PC-9 (cell line): ENCODE results near the gene ADAM8. TPM values are rescaled to one million over a fixed set of nuclear protein-coding genes. Genes with fewer than 3 reads are reported as not detected.

Source experiments
- BruUV-seq: library from RNA; stranded (reverse); fragments of 400-500 nt; replicated peaks from 2 replicates; lab custom pipeline; 2021; lab: Mats Ljungman, UMichigan
- CTCF ChIA-PET: fragments of 300-600 bp; sonication (Branson Sonifier 250); formaldehyde crosslinking; loops from one replicate; lab custom pipeline; 2022; ENCODE audit warnings: antibody characterized with exemption; lab: Charles Lee
- POLR2A ChIA-PET: fragments of 300-600 bp; sonication (Branson Sonifier 250); formaldehyde crosslinking; loops from one replicate; lab custom pipeline; 2022; ENCODE audit warnings: antibody characterized with exemption; ENCODE audit not compliant: unreplicated experiment; lab: Charles Lee
- DNase-seq, 2 experiments: peaks; one replicate each; pipeline versions ENCODE4 v3.0.0 to v3.0.0-alpha.2; 2015 to 2022; ENCODE audit warnings: mixed read lengths in 1 of 2
- H2AFZ ChIP-seq: fragments of 200-600 bp; sonication (generic); 2 replicates; pipeline ENCODE4 v1.8.1; 2017; ENCODE audit warnings: antibody characterized with exemption
- H3F3A ChIP-seq: fragments of 200-600 bp; sonication (generic); 2 replicates; pipeline ENCODE4 v1.8.1; 2017; ENCODE audit warnings: antibody characterized with exemption, mild to moderate bottlenecking, low read depth; ENCODE audit not compliant: insufficient read depth
- H3K27ac ChIP-seq: fragments of 200-600 bp; sonication (generic); 2 replicates; pipeline ENCODE4 v1.6.1; 2016; ENCODE audit warnings: mixed run types
- H3K27me3 ChIP-seq: fragments of 200-600 bp; sonication (generic); 2 replicates; pipeline ENCODE4 v1.6.1; 2016; ENCODE audit warnings: low read depth, mixed run types; ENCODE audit not compliant: insufficient read depth
- H3K36me3 ChIP-seq: fragments of 200-600 bp; sonication (generic); 2 replicates; pipeline ENCODE4 v1.6.1; 2016; ENCODE audit warnings: low read depth, mixed run types
- H3K4me1 ChIP-seq: fragments of 200-600 bp; sonication (generic); replicated peaks from 2 replicates; pipeline ENCODE4 v1.6.1; 2016; ENCODE audit warnings: mixed run types; ENCODE audit not compliant: insufficient read depth
- H3K4me2 ChIP-seq: fragments of 200-600 bp; sonication (generic); 2 replicates; pipeline ENCODE4 v1.6.1; 2017; ENCODE audit warnings: mixed run types
- H3K4me3 ChIP-seq: fragments of 200-600 bp; sonication (generic); 2 replicates; pipeline ENCODE4 v1.6.1; 2016; ENCODE audit warnings: mixed run types
- H3K79me2 ChIP-seq: fragments of 200-600 bp; sonication (generic); 2 replicates; pipeline ENCODE4 v1.6.1; 2017; ENCODE audit warnings: low read depth, mixed run types
- H3K9me2 ChIP-seq: fragments of 200-600 bp; sonication (generic); 2 replicates; pipeline ENCODE4 v1.8.1; 2017; ENCODE audit warnings: mild to moderate bottlenecking; ENCODE audit not compliant: insufficient read depth
- H3K9me3 ChIP-seq: fragments of 200-600 bp; sonication (generic); 2 replicates; pipeline ENCODE4 v1.8.1; 2016; ENCODE audit warnings: low read depth; ENCODE audit not compliant: insufficient read depth
- H4K20me1 ChIP-seq: fragments of 200-600 bp; sonication (generic); 2 replicates; pipeline ENCODE4 v1.8.1; 2017; ENCODE audit not compliant: insufficient read depth
- EZH2 ChIP-seq: fragments of 200-600 bp; sonication (generic); IDR thresholded peaks from 2 replicates; pipeline ENCODE4 v1.8.0; 2017; ENCODE audit warnings: antibody characterized with exemption, low read depth
- intact Hi-C: fragments of 100-400 bp; cut with micrococcal nuclease; formaldehyde crosslinking; loops from one replicate; pipeline ENCODE4 v1.10.0; 2022; ENCODE audit not compliant: unreplicated experiment
- total RNA-seq: library from RNA; stranded (reverse); gene quantifications from 2 replicates; pipeline ENCODE4 v1.2.3, GENCODE V29; 2021
- TF ChIP-seq, protein P1 (sequence below): fragments of 200-600 bp; sonication (generic); conservative IDR thresholded peaks from 2 replicates; pipeline ENCODE4 v1.6.1; 2017; ENCODE audit warnings: mixed run types, antibody characterized with exemption, mild to moderate bottlenecking, moderate library complexity

ADAM8 gene
- total RNA-seq, 1 experiment from 2014 or later, result 18.3 TPM

DNA sequence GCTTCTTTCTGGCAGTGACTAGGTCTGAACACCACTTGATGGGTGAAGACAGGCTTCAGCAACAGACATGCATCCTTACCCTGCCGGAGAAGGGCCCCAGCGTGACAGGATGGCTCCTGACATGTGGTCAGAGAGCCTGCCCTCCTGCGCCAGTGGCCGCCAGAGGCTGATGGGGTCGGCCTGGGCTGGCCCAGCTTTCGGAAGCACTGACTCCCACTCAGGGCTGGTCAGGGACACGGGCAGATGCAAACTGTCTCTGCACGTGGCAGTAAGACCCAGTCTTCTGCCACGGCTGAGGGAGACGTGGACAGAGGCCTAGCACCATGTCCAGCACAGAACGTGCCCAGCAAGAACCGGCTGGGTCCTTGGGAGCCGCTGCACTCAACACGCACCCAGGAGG, 21.8 kb upstream of the ADAM8 start:
- Histone ChIP-seq H3K4me1 (peaks cover 11% of the 10 kb centered on the region), H2AFZ (no peak overlapping the region), H3K27ac (no peak overlapping the region), H3K4me3 (no peak overlapping the region), H3K9me3 (no peaks in the 10 kb centered on the region), H3F3A (peaks cover 10% of the 10 kb centered on the region; the same call in 1 of the 2 replicates), H3K4me2 (no peak overlapping the region), H3K36me3 (no peaks in the 10 kb centered on the region), H3K79me2 (0 out of 2 replicates have a peak, but pooled peaks cover 6% of the 10 kb centered on the region), H4K20me1 (no peaks in the 10 kb centered on the region; the same call in 1 of the 2 replicates), H3K27me3 (no peaks in the 10 kb centered on the region), H3K9me2 (no peaks in the 10 kb centered on the region)
- BruUV-seq, result no TSS peak
- ChIA-PET POLR2A (no interaction called here), CTCF (no interaction called here)
- intact Hi-C loops, result no loop called here
- no peak for DNase-seq
- TF ChIP-seq, protein P1, sequence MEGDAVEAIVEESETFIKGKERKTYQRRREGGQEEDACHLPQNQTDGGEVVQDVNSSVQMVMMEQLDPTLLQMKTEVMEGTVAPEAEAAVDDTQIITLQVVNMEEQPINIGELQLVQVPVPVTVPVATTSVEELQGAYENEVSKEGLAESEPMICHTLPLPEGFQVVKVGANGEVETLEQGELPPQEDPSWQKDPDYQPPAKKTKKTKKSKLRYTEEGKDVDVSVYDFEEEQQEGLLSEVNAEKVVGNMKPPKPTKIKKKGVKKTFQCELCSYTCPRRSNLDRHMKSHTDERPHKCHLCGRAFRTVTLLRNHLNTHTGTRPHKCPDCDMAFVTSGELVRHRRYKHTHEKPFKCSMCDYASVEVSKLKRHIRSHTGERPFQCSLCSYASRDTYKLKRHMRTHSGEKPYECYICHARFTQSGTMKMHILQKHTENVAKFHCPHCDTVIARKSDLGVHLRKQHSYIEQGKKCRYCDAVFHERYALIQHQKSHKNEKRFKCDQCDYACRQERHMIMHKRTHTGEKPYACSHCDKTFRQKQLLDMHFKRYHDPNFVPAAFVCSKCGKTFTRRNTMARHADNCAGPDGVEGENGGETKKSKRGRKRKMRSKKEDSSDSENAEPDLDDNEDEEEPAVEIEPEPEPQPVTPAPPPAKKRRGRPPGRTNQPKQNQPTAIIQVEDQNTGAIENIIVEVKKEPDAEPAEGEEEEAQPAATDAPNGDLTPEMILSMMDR, result no peak
- TF ChIP-seq EZH2, result no peak

DNA sequence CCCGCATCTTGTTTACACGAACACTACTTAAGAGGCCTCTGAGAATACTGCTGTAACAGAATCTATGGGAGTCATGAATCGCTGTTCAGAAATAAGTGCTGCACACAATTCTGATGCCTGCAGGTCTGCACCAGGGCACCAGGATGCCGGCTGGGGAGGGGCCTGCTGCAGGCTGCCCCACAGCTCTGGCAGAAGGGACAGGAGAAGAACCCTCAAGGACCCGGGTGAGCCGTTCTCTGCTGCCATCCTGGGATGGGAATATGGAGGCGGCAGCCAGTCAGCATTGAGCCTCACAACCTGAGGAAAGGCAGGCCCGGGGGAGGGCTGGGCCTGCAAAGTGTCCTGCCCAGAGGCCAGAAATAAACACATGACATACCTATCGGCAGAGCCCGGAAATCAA, 20.8 kb upstream of the ADAM8 start:
- Histone ChIP-seq H2AFZ (no peak overlapping the region), H3K27ac (no peak overlapping the region), H4K20me1 (no peaks in the 10 kb centered on the region; the same call in 1 of the 2 replicates), H3K4me3 (no peak overlapping the region), H3K9me2 (no peaks in the 10 kb centered on the region), H3K36me3 (no peaks in the 10 kb centered on the region), H3F3A (peaks cover 18% of the 10 kb centered on the region; the same call in 1 of the 2 replicates), H3K79me2 (no peaks in the 10 kb centered on the region), H3K27me3 (no peaks in the 10 kb centered on the region), H3K4me2 (no peak overlapping the region), H3K9me3 (no peaks in the 10 kb centered on the region), H3K4me1 (peaks cover 21% of the 10 kb centered on the region)
- CTCF ChIA-PET, result no interaction called here
- BruUV-seq, result no TSS peak
- no peak for DNase-seq
- TF ChIP-seq EZH2, result no peak
- TF ChIP-seq, protein P1, result no peak
- POLR2A ChIA-PET, result no interaction called here
- intact Hi-C loops, result no loop called here

DNA sequence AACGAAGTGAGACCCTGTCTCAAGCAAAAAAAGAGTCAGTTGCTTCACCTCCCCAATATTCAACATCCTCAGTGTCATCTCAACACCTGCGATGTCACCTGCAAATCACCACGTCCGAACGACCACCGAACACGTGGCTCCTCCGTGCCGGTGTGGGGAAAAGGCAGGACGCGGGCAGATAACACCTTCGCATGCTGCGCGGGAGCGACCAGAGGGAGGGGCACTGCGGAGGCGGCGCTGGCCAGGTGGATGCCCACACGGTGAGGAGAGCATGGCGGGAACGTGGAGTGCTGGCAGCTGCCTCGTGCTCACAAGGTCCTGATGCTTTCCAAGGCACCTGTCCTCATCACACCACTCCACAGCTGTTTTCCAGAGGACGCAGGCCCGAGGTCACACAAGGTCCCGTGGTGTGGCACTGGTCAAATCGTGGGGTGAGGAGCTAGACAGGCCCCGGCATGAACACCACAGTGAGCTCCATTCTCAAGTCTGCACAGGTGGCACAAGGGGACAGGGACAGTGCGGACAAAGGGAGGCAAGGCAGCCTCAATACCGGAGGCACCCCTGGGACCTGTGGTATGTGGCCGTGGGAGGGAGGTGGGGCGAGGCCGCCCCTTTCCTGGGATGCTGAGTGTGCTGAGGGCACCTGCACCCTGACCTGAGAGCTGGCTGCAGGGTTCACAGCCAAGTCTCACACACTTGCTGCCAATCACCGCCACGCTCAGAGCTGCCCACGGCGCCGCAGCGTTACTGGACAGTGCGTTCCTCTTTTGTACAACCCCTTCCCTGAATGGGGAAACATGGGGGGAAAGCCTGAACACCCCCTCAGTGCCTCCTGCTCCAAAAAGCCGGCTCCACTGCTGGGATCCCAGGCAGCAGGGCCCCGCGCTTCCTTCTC, 19.0 kb upstream of the ADAM8 start:
- TF ChIP-seq, protein P1, result no peak
- TF ChIP-seq EZH2, result no peak
- H3K9me3 ChIP-seq, result no peaks in the 10 kb centered on the region
- DNase-seq, result no peak
- H3K27me3 ChIP-seq, result no peaks in the 10 kb centered on the region
- no peak overlapping the region for H3K4me2 ChIP-seq
- H3K27ac ChIP-seq, result no peak overlapping the region
- H3K4me1 ChIP-seq, result peaks cover 22% of the 10 kb centered on the region
- BruUV-seq, result no TSS peak
- CTCF ChIA-PET, result no interaction called here
- no peak overlapping the region for H3K4me3 ChIP-seq
- no peaks in the 10 kb centered on the region for H3K9me2 ChIP-seq
- H2AFZ ChIP-seq, result no peak overlapping the region
- H3F3A ChIP-seq, result peaks cover 19% of the 10 kb centered on the region; the same call in 1 of the 2 replicates
- no peaks in the 10 kb centered on the region for H3K79me2 ChIP-seq
- intact Hi-C loops, result no loop called here
- no peaks in the 10 kb centered on the region for H3K36me3 ChIP-seq
- H4K20me1 ChIP-seq, result no peaks in the 10 kb centered on the region
- POLR2A ChIA-PET, result no interaction called here
